GM20431 (cell line): ENCODE results near the gene CNOT2.
"Not testable (repeated sequence)": the region's sequence is repeated elsewhere in the genome, so short reads cannot be mapped to it uniquely, and the experiment has no call there.

Source experiments
- in situ Hi-C: fragments of 300-500 bp; cut with MseI, MboI; formaldehyde crosslinking; loops from one replicate; pipeline ENCODE4 v1.15.0; 2020; ENCODE audit warnings: low sequenced_read_pairs; ENCODE audit not compliant: unreplicated experiment

The CNOT2 gene

DNA sequence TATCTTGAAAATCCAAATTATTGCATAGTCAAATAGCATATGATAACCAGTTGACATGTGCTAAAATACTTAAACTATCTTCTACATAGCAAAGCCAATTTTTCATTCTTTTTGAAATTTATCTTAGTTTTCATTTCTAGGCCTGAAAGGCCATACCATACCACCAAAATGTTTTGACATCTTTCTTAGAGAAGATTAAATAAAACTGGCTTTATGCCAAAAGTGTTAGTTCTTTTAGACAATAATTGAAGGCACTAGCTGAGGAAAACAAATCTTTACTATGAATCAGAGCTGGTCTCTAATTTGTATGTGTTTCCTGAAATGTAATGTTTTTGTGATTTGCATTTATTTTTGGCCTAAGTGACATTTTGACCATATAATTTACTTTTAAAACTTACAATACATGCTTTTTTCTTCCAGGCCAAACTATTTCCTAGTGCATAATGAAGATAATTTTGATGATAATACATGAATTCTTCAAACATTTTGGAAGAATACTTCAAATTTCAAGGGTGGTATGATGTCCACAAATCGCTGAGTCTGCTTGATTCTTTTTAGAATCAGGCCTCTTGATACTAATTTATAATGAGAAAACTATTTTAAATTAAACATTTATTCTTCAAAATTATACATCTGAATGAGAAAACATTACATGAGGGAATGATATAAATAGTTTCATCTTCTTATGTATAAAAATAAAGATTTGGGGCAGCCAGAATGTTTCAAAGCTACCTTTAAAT lies 116.4 kb downstream of the CNOT2 start:
- in situ Hi-C loops = no loop called here

DNA sequence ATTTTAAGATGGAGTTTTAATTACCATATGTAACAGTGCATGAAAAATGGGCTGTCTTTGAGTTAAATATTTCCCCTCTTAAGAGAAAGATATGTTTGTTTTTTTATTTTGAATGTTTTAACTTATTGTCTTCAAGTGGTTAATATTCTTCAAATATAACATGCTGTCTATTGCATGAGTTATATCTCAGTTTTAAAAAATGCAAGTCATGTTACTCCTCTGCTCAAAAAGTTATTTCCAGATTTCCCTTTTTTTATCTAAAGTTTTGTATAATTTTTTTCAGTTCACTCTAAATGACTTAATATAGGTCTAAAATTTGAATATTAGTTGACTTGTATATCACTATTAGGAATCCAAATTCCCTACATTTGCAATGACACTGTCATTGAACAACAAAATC lies 117.0 kb downstream of the CNOT2 start:
- in situ Hi-C loops = no loop called here

GRCh38 chr12:70364695-70365397 lies 121.6 kb downstream of the CNOT2 start:
- in situ Hi-C loops = no loop called here

GRCh38 chr12:70365398-70365647 lies 122.1 kb downstream of the CNOT2 start:
- in situ Hi-C loops = no loop called here

DNA sequence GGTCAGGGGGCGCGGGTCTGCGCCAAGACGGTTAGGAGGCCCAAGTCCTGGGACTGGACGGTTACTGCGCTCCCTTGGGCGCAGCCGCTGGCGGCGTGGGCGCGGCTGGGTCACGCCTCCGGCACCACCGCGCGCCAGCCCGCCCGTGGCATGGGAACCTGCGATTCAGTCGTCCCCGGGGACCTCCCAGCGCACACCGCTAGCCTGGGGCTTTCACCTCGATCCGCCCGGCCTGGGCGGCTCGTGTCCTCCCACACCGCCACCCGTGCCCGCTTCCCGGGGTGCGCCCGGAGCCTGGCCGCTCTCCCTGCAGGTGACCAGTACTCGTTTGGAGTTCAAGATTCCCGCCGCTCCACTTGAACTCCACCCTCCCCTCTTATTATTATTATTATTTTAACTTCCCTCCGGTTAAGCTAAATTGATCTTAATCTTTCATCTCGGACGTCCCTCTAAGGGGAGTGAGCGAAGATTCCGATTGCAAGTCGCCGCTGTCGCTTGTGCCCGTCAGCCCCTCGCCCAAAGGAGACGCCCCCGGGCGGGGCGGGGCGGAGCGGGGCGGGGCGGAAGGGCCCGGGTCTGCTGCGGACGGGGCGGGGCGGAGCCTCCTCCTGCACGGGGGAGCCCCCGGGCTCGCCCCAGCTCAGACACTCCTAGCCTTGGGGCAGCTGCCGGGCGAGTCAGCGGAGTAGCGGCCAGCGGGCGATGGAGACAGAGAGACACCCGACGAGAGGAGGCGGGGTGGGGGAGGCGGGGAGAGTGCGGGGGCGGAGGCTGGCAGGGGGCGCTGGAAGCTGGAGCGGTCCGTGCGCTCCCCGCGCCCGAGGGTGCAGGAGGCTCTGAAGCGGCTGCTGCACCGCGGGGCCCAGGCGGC lies 122.7 kb downstream of the CNOT2 start, which contains the start of gene KCNMB4:
TSS of gene KCNMB4 (plus strand) at position 643 of the 871 bp plus-strand sequence. CDS start 445 bp downstream, outside the sequence.
- in situ Hi-C loops = no loop called here

DNA sequence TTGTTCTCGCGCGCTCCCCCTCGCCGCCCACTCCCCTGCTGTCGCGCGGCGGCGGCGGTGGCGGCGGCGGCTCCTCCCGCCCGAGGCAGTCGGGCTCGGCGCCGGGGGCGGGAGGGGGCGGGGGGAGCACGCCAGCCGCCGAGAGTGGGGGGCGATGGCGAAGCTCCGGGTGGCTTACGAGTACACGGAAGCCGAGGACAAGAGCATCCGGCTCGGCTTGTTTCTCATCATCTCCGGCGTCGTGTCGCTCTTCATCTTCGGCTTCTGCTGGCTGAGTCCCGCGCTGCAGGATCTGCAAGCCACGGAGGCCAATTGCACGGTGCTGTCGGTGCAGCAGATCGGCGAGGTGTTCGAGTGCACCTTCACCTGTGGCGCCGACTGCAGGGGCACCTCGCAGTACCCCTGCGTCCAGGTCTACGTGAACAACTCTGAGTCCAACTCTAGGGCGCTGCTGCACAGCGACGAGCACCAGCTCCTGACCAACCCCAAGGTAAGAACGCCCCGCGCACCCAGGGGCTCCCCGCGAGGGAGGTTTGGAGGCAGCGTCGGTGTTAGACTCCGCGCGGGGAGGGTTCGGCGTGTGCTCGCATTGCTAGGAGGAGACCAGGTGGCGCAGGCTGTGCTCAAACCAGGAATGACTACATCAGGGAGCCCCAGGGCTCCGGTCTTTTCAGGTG lies 123.5 kb downstream of the CNOT2 start:
- in situ Hi-C loops = no loop called here

DNA sequence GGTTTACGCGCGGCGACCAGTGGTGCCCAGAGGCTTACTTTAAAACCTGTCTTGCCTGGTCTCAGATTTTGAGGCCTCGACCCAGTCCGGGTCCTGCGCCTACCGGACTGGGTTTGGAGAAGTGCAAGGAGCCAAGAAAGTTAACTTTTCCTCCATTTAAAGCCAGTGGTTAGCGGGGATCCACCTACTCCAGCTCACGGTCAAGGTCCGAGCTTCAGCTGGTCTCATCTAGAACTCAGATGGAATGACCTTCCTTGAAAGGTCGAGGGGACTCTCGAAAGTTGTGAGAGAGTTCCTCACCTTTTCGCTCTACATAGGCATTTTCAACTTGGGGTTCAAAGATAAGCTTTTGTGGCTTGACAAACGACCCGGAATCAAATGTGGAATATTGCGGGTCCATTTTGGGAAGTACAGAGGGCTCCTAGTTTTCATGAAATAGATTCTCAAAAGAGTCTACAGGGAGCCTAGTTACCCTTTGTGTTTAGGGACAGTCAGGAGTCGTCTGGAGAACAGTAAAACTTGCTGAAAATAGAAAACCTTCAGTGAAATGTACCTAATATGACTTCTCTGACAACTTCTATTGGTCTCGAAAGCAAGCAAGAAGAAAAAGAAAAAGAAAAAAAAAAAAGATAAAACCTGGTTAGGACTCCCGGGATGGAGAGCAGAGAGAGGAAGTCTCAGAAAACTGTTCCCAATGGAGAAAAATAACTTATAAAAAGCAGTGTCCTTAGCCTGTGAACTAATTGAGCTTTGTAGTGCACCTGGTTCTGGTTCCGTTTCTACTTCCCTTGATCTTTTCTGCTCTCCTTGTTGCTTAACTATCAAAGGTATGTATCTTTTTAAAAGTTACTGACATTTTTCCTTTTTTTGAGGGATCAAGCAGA lies 124.3 kb downstream of the CNOT2 start:
- in situ Hi-C loops = no loop called here

DNA sequence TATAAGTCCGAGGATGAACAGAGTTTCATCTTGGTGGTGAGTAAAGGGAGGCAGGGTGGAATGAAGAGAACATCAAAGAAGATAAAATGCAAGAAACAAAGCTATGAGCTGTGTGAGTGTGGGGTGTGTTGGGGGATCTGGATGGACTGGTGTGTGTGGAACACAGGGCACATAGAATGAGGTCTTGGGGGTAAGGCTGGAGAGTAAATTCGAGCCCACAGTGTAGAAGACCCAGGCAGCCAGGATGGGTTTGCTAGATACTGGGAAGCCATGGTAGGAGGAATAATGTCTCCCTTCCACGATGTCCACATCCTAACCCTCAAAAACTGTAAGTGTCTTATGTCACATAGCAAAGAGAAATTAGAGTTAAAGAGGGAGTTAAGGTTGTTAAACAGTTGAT lies 129.6 kb downstream of the CNOT2 start:
- in situ Hi-C loops = no loop called here

- in situ Hi-C loops = no loop called here
Observed at GRCh38 chr12:70379846-70380245, 136.6 kb downstream of the CNOT2 start.

GRCh38 chr12:70383484-70383883 lies 140.3 kb downstream of the CNOT2 start:
- in situ Hi-C loops = no loop called here

GRCh38 chr12:70383886-70384285 lies 140.7 kb downstream of the CNOT2 start:
- in situ Hi-C loops = no loop called here

- in situ Hi-C loops = no loop called here
Observed at GRCh38 chr12:70386771-70387170, 143.5 kb downstream of the CNOT2 start.

DNA sequence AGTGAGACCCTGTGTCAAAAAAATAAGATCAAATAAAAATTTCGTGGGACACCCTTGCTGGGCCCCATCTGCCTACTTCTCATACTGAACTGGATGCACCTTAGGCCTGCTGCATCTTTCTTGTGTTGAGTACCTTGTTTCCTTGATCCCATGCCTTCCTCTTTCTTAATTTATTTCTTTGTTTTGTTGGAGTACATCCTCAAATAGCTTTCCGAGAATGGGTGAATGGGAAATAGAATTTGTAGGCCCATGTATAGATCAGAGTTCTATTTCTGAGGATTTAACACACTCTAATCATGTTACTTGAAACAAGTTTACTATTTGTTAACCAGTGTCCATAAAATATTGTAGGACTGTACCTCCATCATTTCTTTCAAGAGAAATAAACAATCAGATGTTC lies 146.4 kb downstream of the CNOT2 start:
- in situ Hi-C loops = no loop called here

- in situ Hi-C loops = not testable (repeated sequence)
Observed at GRCh38 chr12:70392631-70393030, 149.4 kb downstream of the CNOT2 start.

- in situ Hi-C loops = no loop called here
Observed at GRCh38 chr12:70393787-70394499, 150.7 kb downstream of the CNOT2 start.

DNA sequence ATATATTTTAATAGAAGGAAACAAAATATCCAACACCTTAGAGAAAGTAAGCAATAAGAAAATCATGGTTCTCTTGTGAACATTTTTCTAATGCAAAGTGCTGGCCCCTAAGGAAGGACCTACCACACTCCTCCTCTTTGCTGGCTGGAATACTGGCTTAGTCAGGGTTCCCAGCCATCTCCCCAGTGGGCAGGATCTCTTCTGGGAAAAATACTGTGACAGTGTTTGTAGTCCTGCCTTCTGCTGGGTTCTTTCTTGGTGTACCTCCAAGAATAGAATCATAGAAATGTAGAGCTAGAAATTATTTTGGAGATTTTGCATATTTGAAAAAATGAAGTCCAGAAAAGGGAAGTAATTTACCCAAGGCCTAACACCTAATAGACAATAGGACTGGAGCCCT lies 154.8 kb downstream of the CNOT2 start:
- in situ Hi-C loops = no loop called here

- in situ Hi-C loops = no loop called here
Observed at GRCh38 chr12:70398862-70399261, 155.6 kb downstream of the CNOT2 start.

DNA sequence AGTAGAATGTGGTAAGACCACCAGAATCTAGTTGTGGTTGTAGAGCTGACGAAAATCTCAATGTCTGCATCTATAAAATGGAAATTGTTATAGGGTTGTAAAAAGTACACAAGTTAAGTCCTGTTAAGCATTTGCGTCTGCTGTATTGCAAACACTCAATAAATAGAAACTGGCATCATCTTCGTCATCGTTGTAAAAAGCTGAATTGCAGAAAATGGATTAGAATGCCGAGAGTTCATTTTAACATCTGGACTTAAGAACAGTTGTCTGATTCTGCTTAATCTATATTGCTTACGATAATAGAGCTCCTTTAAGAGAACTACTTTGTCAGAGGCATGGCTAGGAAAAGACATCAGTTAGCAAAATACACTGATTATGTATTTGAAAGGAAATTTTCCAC lies 156.1 kb downstream of the CNOT2 start:
- in situ Hi-C loops = no loop called here

DNA sequence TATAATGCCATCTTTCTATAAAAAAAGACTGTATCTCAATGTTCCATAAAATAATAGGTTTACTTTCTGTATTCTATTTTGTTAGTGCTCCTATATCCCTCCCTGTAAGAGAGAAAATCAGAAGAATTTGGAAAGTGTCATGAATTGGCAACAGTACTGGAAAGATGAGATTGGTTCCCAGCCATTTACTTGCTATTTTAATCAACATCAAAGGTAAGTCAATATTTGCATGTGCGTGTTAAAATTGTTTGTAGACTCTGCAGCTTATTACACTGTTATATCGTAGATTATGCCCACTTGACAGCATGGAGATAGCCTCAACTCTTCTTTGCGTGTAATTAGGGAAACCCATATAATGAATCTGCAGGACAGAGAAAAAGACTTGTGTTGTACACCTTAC lies 156.9 kb downstream of the CNOT2 start:
- in situ Hi-C loops = no loop called here
